ENCODE data around the gene ALDOC.

- TF ChIP-seq REST (IDR thresholded peaks at IDR 0.05; ENCODE audit: low read depth, low read length) (no peak), EP300 (IDR thresholded peaks at IDR 0.05; ENCODE audit: borderline replicate concordance in 1 of 2, low read depth in 1 of 2, low read length in 1 of 2) (no peak), CTCF (IDR thresholded peaks at IDR 0.05) (no peak), POLR2AphosphoS5 (IDR thresholded peaks at IDR 0.05; ENCODE audit: low read depth, low read length) (no peak), TAF1 (IDR thresholded peaks at IDR 0.05; ENCODE audit: borderline replicate concordance, low read depth, low read length) (no peak)
These were observed 28.1 kb downstream of the ALDOC start for GRCh38 chr17:28548417-28549130.

Measured in SK-N-SH (cell line).